Hepatocyte (in vitro differentiated cells): ENCODE data around the gene GOLPH3L.

Experiments used
- CTCF ChIP-seq: fragments of 200-600 bp; sonication (generic); IDR thresholded peaks from 2 replicates; pipeline ENCODE4 v1.5.1; 2016; ENCODE audit warnings: antibody characterized with exemption, mild to moderate bottlenecking; ENCODE audit not compliant: poor library complexity
- EZH2 ChIP-seq: fragments of 200-600 bp; sonication (generic); IDR thresholded peaks from 2 replicates; pipeline ENCODE4 v1.6.1; 2016; ENCODE audit warnings: antibody characterized with exemption, mild to moderate bottlenecking, borderline replicate concordance

GRCh38 chr1:150649441-150650075, 47.4 kb downstream of the GOLPH3L start:
- TF ChIP-seq CTCF (no peak), EZH2 (no peak)
